T-helper 2 cell treated with Interferon-gamma antibody and Interleukin-4, amounts not matched to agents 5 μg/mL and 100 μg/mL, for 36 hours (primary cell): ENCODE measurements around the gene WDSUB1.

Experiments
- DNase-seq: peaks from one replicate; pipeline ENCODE4 v3.0.0; 2021; ENCODE audit warnings: low spot score
- H3K27ac Mint-ChIP-seq: one replicate; pipeline ENCODE4 v1.8.0; 2021; ENCODE audit warnings: mild to moderate bottlenecking, mixed read lengths
- H3K27me3 Mint-ChIP-seq: one replicate; pipeline ENCODE4 v1.8.0; 2021; ENCODE audit warnings: low read depth, mixed read lengths
- H3K36me3 Mint-ChIP-seq: one replicate; pipeline ENCODE4 v1.8.0; 2021; ENCODE audit warnings: low read depth, mixed read lengths
- H3K4me1 Mint-ChIP-seq: one replicate; pipeline ENCODE4 v1.8.0; 2021; ENCODE audit warnings: low read depth, mixed read lengths
- H3K4me3 Mint-ChIP-seq: one replicate; pipeline ENCODE4 v1.8.0; 2022; ENCODE audit warnings: mild to moderate bottlenecking, moderate library complexity, mixed read lengths
- H3K9me3 Mint-ChIP-seq: one replicate; pipeline ENCODE4 v1.8.0; 2021; ENCODE audit warnings: mixed read lengths

Gene WDSUB1, protein sequence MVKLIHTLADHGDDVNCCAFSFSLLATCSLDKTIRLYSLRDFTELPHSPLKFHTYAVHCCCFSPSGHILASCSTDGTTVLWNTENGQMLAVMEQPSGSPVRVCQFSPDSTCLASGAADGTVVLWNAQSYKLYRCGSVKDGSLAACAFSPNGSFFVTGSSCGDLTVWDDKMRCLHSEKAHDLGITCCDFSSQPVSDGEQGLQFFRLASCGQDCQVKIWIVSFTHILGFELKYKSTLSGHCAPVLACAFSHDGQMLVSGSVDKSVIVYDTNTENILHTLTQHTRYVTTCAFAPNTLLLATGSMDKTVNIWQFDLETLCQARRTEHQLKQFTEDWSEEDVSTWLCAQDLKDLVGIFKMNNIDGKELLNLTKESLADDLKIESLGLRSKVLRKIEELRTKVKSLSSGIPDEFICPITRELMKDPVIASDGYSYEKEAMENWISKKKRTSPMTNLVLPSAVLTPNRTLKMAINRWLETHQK

DNA sequence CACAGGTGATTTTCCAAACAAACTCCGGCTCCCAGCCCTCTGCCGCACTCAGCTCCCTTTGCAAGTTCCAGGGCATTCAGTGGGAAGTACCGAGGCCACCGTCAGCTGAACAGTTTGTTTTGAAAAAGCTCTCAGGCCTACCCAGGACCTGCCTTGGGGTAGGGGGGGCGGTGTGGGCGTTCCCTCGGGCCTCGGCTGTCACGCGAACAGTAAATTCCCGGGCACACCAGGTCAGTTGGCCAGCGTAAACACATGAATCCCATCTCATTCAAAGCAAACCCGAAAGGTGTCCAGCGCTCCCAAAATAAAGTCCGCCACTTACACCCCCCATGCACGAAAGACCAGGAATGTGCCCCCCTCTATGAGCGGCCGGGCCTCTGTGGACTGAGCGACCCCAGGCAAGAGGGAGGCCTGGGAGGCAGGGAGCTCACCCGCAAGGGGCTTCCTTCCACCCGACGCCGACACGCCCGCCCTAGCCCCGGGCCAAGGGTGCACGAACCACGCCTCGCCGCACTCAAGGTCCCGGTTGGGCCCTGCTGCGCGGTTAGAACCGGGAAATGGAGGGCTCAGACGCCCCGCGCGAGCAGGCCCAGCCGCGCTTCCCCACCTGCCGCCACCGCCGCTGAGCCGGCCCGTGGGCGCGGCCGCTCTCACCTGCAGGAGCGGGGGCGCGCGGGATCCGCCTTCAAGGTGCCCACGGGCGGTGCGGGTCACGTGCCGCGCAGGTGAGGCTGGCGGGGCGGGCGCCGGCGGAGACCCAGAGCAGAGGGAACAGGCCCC is at the start of gene WDSUB1:
Gene WDSUB1 (minus strand): TSS at position 775 of the 780 bp plus-strand sequence. CDS start 3,634 bp downstream, outside the sequence.
- Mint-ChIP-seq H3K27me3 (no peaks in the 10 kb centered on the region), H3K27ac (peak within 1 kb of the TSS; percentile 79), H3K9me3 (no peaks in the 10 kb centered on the region), H3K4me3 (peak within 1 kb of the TSS; percentile 84), H3K36me3 (peaks cover 6% of the 10 kb centered on the region), H3K4me1 (peaks cover 18% of the 10 kb centered on the region)
- no peak for DNase-seq

DNA sequence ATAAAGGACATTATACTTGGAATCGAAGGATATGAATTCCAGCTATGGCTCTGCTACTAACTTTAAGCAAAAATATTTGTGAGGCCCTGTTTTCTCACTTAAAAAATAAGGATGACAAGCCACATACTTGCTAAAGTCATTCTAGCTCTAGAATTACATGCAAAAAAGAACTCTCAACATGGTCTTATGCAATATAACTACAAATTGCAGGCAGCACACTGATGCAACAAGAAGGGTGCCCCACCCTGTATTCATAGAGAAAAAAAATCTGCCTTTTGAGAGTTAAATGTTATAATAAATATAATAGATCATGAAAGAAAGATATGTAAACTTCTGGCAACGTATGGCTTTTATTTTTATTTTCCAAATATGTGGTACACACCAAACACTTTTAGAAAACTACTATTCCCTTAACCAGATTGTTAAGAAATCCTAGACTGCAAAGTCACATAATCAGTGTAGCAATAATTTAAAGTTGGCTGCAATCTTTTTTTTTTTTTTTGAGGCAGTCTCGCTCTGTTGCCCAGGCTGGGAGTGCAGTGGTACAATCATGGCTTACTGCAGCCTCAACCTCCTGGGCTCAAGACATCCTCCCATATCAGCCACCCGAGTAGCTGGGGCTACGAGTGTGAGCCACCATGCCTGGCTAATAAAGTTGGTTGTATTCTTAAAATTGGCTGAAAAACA is 40.2 kb upstream of the WDSUB1 start:
- no peaks in the 10 kb centered on the region for H3K4me1 Mint-ChIP-seq
- no peak for DNase-seq

DNA sequence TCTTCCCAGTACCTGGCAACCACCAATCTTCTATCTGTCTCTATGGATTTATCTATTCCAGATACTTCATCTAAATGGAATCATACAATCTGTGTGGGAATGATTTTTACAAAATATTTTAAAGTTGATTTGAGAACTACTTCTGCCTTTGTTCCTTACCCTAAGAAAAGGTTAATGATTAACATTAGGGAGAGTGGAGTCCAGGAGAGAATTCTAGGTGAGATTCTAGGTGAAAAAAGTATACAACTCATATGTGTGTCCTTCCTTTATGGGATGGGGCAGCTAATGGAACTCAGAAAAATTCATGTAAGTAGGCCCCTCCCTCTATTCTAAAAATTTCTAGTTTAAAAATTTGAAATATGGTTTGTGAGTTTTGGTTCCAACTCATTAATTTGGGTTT is 35.9 kb upstream of the WDSUB1 start:
- Mint-ChIP-seq H3K36me3 (no peaks in the 10 kb centered on the region), H3K4me1 (no peaks in the 10 kb centered on the region), H3K27me3 (no peaks in the 10 kb centered on the region), H3K27ac (no peak overlapping the region), H3K4me3 (no peak overlapping the region), H3K9me3 (no peaks in the 10 kb centered on the region)
- no peak for DNase-seq

More for the DNA sequence above, 40.2 kb upstream of the WDSUB1 start:
- Mint-ChIP-seq H3K4me3 (no peak overlapping the region), H3K27me3 (no peaks in the 10 kb centered on the region), H3K9me3 (no peaks in the 10 kb centered on the region), H3K27ac (no peak overlapping the region), H3K36me3 (no peaks in the 10 kb centered on the region)

DNA sequence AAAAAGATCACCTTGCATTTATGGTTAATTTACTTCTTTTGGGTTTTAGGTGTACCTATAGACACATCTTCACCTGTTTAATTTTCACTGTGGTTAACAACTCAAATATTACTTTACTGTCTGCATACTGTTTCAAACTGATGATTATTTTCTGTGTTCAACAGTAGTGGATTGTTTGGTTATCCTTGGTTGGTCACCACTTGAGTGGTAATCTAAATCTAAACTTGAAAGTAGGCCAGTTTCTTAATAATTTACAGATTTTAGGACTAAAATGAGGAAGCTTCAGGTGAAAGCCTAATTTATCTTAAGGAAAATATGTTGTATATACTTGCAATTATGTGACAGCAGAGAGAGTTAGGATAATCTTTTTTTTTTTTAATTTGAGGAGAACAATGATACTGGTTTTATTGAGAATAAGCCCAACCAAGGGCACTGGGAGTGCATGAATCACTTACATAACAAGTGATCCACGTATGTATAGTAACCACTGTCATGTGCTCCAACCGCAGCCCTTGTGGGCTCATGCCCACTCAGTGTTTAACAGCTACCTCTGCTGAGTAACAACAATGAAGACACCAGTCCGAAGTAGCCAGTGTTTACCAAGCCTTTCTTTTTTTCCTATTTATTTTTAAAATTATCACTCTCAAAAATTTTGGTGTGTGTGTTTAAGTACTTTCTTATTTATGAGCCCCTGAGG is 31.0 kb upstream of the WDSUB1 start:
- H3K27ac Mint-ChIP-seq, result no peak overlapping the region
- no peak overlapping the region for H3K4me3 Mint-ChIP-seq
- no peak for DNase-seq
- no peaks in the 10 kb centered on the region for H3K9me3 Mint-ChIP-seq
- no peaks in the 10 kb centered on the region for H3K36me3 Mint-ChIP-seq
- no peaks in the 10 kb centered on the region for H3K4me1 Mint-ChIP-seq
- H3K27me3 Mint-ChIP-seq, result no peaks in the 10 kb centered on the region

DNA sequence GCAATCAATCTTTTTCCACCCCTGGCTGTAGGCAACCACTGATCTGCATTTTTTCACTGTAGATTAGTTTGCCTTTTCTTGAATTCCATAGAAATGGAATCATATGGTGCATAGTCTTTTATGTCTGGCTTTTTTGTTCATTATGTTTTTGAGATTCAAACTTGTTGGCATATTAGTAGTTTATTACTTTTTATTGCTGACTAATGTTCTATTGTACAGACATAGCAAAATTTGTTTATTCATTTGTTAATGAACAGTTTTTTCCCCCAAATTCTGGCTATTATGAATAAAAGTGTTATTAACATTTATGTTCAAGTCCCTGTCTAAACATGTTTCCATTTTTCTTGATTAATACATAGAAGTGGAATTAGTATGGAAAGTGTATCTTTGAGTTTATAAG is 21.4 kb upstream of the WDSUB1 start:
- no peaks in the 10 kb centered on the region for H3K36me3 Mint-ChIP-seq
- H3K27me3 Mint-ChIP-seq, result peaks cover 9% of the 10 kb centered on the region
- H3K4me1 Mint-ChIP-seq, result no peaks in the 10 kb centered on the region
- no peak for DNase-seq
- H3K9me3 Mint-ChIP-seq, result peaks cover 12% of the 10 kb centered on the region
- H3K4me3 Mint-ChIP-seq, result no peak overlapping the region
- H3K27ac Mint-ChIP-seq, result no peak overlapping the region

DNA sequence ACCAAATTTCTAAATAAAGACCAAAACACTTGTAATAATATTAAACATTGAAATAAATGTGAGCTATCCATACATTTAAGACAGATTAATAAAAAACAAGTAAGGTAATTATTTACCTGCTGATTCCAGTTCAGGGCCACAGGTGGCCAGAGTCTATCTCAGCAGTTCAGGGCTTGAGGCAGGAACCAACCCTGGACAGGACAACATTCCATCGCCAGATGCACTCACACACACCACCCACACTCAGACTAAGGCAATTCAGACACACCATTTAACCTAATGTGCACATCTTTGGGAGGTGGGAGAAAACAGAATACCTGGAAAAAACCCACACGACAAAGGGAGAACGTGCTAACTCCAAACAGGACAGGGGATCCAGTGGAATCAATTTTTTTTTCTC is 14.1 kb upstream of the WDSUB1 start:
- H3K9me3 Mint-ChIP-seq, result peaks cover 12% of the 10 kb centered on the region
- H3K36me3 Mint-ChIP-seq, result no peaks in the 10 kb centered on the region
- no peaks in the 10 kb centered on the region for H3K4me1 Mint-ChIP-seq
- H3K4me3 Mint-ChIP-seq, result no peak overlapping the region
- H3K27ac Mint-ChIP-seq, result no peak overlapping the region
- DNase-seq, result no peak
- H3K27me3 Mint-ChIP-seq, result peaks cover 10% of the 10 kb centered on the region

DNA sequence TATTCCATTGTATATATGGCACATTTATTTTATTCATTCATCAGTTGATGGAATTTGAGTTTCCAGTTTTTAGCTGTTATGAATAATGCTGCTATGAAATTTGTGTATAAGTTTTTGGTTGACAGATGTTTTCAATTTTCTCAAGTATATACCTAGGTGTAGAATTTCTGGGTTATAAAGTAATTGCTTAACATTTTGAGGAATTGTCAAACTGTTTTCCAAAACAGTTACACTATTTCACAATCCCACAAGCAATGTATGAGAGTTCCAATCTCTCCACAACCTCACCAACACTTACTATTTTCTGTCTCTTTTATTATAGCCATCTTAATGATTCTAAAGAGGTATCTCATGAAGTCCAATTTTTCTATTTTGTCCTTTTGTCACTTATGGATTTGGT is 12.5 kb upstream of the WDSUB1 start:
- H3K27me3 Mint-ChIP-seq, result peaks cover 6% of the 10 kb centered on the region
- no peak overlapping the region for H3K27ac Mint-ChIP-seq
- H3K9me3 Mint-ChIP-seq, result peaks cover 4% of the 10 kb centered on the region
- H3K4me3 Mint-ChIP-seq, result no peak overlapping the region
- DNase-seq, result no peak
- no peaks in the 10 kb centered on the region for H3K4me1 Mint-ChIP-seq
- H3K36me3 Mint-ChIP-seq, result no peaks in the 10 kb centered on the region

DNA sequence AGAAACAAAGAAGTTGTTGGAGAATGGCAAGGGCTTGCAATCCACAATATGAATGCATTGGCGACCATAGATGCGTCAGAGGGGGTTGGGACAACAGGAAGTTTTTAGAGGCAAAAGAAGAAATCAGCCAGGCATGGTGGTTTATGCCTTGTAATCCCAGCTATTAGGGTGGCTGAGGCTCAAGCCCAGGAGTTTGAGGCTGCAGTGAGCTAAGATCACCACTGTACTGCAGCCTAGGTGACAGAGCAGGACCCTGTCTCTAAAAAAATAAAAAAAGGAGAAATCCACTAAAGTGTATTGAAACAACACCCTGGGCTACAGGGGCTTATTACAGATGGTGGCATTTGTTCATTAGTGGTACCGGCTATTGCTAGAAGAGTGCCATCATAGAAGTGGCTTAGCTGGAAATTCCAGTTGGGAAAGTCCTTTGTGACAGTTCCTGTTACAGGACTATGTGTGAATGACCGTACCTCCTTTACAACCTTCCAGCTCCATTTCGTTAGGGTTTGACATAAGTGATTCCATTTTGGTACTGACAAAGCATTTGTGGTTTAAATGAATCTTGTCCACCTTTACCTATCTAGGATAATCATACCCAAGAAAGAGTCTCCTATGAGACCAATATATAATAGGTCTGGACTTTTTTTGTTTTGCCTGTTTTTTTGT is 10.7 kb upstream of the WDSUB1 start:
- no peaks in the 10 kb centered on the region for H3K36me3 Mint-ChIP-seq
- H3K27ac Mint-ChIP-seq, result no peak overlapping the region
- H3K9me3 Mint-ChIP-seq, result no peaks in the 10 kb centered on the region
- no peak overlapping the region for H3K4me3 Mint-ChIP-seq
- peaks cover 8% of the 10 kb centered on the region for H3K27me3 Mint-ChIP-seq
- H3K4me1 Mint-ChIP-seq, result no peaks in the 10 kb centered on the region
- no peak for DNase-seq

DNA sequence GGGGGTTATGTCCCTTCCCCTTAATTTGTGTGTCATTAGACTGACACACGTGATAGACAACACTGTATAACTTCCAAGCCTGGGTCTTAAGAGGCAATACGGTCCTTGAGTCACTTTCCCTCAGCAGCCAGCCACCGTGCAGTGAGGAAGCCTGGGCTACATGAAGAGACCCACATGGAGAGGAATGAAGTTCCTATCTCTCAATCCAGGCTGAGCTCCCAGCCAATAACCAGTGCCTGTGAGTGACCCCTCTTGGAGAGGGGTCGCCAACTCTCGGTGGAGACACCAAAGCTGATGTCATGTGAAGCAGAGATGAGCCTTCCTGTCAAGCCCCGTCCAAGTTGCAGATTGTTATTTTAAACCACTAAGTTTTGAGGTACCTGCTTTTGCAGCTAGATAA is 5.7 kb upstream of the WDSUB1 start:
- Mint-ChIP-seq H3K9me3 (no peaks in the 10 kb centered on the region), H3K36me3 (peaks cover 2% of the 10 kb centered on the region), H3K27ac (no peak overlapping the region), H3K27me3 (peaks cover 4% of the 10 kb centered on the region), H3K4me1 (peaks cover 13% of the 10 kb centered on the region), H3K4me3 (no peak overlapping the region)
- DNase-seq, result no peak

DNA sequence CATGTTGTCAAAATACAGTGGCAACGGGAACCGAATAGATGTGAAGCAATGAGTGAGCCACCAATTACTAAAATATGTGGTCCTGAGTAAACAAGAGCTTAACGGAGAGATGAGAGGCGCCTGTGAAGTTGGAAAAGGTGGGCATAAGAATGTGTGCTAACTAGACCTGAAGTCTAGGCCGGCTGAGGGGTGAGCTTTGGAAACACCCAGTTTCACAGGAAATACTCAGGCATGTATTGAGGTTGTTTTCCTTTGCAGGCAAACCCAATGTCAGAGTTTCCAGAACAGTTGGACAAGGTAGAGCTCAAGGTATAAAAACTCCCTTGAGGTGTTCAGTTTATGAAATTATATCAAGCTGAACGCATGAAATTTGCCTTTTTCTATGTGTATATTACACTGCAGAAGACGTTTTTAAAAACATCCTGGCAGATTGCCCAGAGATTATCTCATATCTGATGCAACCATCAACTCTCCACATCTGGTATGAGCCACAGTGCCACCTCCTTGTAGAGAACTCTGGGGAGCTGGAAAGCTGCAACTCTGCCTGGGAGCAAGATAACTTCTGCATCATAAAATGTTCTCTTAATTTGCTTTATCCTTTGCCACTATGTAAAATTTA is 3.9 kb upstream of the WDSUB1 start:
- DNase-seq, result no peak
- H3K27me3 Mint-ChIP-seq, result peaks cover 4% of the 10 kb centered on the region
- peaks cover 15% of the 10 kb centered on the region for H3K4me1 Mint-ChIP-seq

DNA sequence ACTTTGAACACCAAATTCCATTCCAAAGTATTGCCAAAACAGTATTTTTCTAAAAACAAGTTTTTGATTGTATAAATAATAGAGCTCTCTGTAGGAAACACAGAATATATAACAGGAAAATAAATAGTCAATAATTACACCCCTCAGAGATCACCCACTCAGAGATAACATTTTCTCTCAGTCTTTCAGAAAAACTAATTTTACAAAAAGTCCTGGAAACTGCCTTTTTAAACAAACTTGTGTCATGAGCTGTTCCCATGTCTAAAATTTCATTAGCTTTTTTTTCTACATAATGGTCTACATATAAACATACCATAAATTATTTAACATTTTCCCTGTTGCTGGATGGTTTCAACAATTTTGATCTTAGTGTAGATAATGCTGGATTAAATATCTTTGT is 1.2 kb upstream of the WDSUB1 start:
- Mint-ChIP-seq H3K4me1 (peaks cover 18% of the 10 kb centered on the region), H3K27ac (no peak overlapping the region), H3K36me3 (peaks cover 4% of the 10 kb centered on the region), H3K27me3 (peaks cover 4% of the 10 kb centered on the region), H3K4me3 (peak overlapping the region; percentile 24), H3K9me3 (no peaks in the 10 kb centered on the region)
- no peak for DNase-seq

More for the DNA sequence above, 3.9 kb upstream of the WDSUB1 start:
- Mint-ChIP-seq H3K4me3 (peak overlapping the region; percentile 13), H3K27ac (no peak overlapping the region), H3K9me3 (no peaks in the 10 kb centered on the region), H3K36me3 (peaks cover 2% of the 10 kb centered on the region)

DNA sequence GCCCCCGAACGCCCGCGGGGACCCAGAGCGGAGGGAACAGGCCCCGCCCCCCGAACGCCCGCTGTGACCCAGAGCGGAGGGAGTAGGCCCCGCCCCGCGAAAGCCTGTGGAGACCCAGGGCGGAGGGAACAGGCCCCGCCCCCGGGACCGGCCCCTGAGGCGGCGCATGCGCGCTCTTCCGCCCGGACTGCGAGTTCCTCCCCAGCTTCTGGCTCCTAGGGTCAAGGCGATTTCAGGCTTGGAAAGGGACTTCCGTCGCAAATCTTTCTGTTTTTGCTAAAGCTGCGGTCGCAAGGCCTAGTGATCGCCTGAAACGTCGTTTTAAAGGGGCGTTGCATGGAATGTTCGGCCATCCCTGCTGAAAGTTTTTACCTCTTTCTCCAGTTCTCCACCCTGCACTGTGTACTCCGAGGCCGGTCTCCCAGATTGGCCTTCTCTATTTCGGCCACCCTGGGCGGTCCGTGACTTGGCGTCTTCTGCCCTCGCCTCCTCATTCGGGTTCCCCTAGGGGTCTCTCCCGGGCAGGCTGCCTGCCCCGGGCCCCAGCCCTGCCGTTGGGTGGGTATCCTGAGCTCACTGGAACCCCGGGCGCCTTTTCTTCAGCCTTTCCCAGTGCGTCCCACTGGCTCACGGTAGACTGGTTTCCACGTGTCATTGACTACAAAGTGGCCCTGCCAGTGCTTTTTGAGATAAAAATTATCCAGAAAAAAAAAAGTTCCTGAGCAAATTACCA is 372 bp upstream of the WDSUB1 start:
- peaks cover 18% of the 10 kb centered on the region for H3K4me1 Mint-ChIP-seq
- H3K4me3 Mint-ChIP-seq, result peak overlapping the region; percentile 84
- DNase-seq, result peak; percentile 95
- H3K27ac Mint-ChIP-seq, result peak overlapping the region; percentile 78
- H3K9me3 Mint-ChIP-seq, result no peaks in the 10 kb centered on the region
- H3K27me3 Mint-ChIP-seq, result no peaks in the 10 kb centered on the region
- H3K36me3 Mint-ChIP-seq, result peaks cover 6% of the 10 kb centered on the region
